GM11168 (cell line): ENCODE measurements around the gene GPR68.
"Not testable (repeated sequence)": the region's sequence is repeated elsewhere in the genome, so short reads cannot be mapped to it uniquely, and the experiment has no call there.

Source experiments
- in situ Hi-C: fragments of 300-500 bp; cut with MboI; formaldehyde crosslinking; loops from one replicate; pipeline ENCODE4 v1.12.0; 2022; ENCODE audit warnings: low sequenced_read_pairs; ENCODE audit not compliant: unreplicated experiment

The GPR68 gene

GRCh38 chr14:91255026-91255695 lies 10.7 kb upstream of the GPR68 start:
- in situ Hi-C loops = no loop called here

GRCh38 chr14:91254461-91254860 lies 10.0 kb upstream of the GPR68 start:
- in situ Hi-C loops = no loop called here

DNA sequence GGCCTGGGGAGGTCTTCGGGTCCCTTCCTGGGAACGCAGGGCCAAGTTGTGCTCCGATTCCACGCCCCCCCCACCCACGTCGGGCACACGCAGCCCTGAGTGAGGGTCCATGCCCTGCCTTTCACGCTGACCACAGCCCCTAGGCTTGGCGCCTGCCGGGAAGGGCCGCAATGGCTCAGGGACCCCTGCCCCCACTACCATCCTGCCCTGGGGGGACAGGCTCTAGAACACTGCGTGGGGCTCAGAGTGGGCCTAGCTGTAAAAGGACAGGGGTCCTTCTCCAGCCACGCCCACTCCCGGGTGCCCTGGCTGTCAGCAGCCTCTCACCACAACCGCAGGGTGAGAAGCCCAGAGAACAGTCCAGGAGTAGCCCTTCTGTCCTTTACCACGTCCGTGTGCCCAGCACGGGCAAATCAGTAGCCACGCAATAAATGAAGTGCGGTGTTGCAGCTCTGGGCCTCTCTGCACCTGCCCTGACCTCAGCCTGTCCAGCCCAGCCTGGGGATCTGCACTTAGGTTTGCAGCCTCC lies 9.4 kb upstream of the GPR68 start:
- in situ Hi-C loops = no loop called here

GRCh38 chr14:91252871-91253794 lies 8.6 kb upstream of the GPR68 start:
- in situ Hi-C loops = no loop called here

- in situ Hi-C loops = no loop called here
Measured at GRCh38 chr14:91250912-91251311, 6.4 kb upstream of the GPR68 start.

DNA sequence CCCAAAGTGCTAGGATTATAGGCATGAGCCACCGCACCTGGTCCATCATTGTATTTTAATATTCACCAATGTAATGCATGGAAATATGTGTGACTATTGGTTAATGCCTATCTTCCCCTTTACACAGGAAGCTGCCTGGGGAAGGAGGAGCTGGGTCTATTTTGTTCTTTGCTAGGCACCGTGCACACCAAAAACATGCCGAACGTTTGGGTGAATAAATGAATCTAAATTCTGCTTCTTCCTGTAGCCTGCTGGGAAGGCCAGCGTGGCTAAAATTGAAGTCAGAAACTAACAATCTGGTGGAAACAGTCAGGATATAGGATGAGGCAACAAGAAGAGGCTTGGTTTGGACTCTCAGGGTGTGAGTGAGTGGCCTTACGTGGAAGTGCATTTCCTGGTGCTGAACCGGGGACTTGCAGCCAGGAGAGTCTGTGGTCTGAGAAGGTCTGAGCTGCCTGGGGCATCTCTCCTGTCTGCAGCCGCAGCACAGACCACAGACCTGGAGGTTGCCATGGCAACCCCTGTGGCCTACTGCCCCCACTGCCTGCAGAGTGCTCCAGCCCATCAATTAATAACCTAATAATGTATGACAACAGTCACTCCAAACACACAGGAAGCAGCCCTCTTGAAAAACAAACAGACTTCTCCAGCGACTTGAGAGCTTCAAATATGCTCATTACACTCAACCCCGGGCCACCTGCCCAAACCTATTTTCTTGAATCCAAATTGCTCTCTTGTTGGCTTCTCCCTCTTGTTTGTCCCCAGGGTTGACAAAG lies 5.5 kb upstream of the GPR68 start:
- in situ Hi-C loops = no loop called here

- in situ Hi-C loops = no loop called here
Measured at GRCh38 chr14:91246051-91246852, 1.7 kb upstream of the GPR68 start.

DNA sequence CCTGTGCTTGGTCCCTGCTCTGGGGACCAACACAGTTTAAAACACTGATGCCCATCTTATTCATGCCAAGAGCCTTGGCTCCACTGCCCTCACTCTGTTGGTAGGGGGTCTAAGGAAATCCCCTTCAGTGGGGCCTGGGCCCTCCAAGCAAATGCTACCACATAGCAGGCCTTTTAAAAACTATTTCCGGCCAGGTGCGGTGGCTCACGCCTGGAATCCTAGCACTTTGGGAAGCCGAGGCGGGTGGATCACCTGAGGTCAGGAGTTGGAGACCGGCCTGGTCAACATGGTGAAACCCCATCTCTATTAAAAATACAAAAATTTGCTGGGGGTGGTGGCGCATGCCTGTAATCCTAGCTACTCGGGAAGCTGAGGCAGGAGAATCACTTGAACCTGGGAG lies 1.1 kb upstream of the GPR68 start:
- in situ Hi-C loops = not testable (repeated sequence)

DNA sequence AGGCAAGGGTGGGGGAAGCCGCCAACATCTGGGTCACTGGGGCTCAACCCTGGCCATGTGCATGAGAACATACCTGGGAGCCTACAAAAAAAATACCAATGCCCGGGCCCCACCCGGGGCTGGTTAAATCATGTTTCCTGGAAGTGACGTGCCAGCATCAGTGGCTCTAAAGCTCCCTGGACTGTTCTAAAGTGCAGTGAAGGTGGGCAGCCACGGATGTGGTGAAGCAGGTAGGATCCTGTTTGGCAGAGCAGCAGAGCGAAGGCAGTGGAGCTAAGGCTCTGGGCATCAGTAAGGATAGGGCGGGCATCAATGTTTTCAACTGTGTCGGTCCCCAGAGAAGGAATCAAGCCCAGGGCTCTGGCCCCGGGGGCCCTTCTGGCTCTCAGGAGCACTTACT lies 525 bp upstream of the GPR68 start:
- in situ Hi-C loops = no loop called here

GRCh38 chr14:91243074-91243471 lies 1.4 kb downstream of the GPR68 start:
- in situ Hi-C loops = no loop called here

DNA sequence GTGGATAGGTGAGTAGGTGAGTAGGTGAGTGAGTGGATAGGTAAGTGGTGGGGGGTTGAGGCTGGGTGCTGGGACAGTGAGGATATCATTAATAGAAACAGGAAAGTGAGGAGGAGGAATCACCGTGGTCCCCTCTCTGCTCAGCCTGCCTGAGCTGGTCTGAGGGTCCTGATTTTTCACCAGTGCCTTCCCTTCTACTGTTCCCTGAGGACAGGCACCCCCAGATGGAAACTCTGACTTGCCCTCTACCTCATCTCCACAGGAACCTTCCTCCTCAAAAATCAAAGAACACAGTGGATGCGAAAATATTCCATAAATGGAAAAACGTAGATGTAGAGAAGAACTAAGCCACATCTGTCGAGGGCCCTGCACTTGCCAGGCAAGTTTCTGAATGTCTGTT lies 1.9 kb downstream of the GPR68 start:
- in situ Hi-C loops = no loop called here

DNA sequence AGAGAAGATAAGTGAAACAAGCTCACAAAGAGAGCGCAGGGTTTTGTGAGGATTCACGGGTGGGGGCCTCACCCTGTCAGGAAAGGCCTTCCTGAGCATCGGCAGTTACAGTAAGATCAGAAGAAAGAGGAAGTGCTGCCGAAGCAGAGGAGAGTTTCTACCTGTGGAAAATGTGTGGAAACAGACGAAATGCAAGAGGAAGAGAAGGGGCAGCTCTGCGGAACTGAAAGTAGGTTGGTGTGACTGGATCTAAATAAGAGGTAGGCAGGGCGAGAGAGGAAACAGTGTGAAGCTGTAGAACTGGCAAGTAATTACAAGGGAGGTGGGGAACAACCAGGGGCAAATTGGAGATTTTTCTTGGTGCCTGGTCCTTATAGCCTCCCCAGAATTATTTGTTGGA lies 2.6 kb downstream of the GPR68 start:
- in situ Hi-C loops = no loop called here

GRCh38 chr14:91238661-91239060 lies 5.8 kb downstream of the GPR68 start:
- in situ Hi-C loops = no loop called here

- in situ Hi-C loops = no loop called here
Measured at GRCh38 chr14:91238085-91238484, 6.4 kb downstream of the GPR68 start.

DNA sequence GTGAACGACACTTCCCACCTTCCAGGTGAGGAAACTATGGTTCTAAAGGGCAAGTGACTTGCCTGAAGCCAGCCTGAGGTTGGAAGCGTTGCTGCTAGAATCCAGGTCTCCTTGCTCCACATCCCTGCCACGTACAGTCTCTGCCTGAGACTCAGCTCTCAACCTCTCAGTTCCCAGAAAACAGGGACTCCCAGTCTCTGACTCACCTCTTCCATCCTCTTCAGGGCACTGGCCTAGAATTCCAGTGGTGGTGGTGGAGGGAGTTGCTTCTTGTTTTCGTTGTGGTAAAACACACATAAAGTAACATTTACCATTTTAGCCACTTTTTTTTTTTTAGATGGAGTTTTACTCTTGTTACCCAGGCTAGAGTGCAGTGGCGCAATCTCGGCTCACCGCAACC lies 7.3 kb downstream of the GPR68 start:
- in situ Hi-C loops = no loop called here

DNA sequence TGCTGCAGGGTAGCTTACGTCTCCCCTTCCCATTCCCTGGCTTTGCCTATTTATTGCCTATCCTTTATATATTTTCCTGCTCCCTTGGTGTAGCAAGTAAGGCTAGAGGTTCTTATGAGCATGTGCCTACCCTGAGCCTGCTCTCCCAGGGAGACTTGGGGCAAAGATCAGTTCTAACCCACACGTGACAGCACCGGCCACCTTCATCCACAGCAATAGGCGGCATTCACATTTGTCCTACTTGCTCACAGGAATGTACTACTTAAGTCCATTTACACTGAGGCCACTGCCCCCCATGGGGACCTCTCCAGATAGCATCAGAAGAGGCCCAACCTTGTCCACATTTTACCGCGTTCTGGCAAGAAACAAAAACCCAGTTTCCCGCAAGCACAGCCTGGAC lies 8.7 kb downstream of the GPR68 start:
- in situ Hi-C loops = no loop called here

GRCh38 chr14:91234791-91235114 lies 9.8 kb downstream of the GPR68 start:
- in situ Hi-C loops = no loop called here

GRCh38 chr14:91233936-91234790 lies 10.3 kb downstream of the GPR68 start:
- in situ Hi-C loops = no loop called here

DNA sequence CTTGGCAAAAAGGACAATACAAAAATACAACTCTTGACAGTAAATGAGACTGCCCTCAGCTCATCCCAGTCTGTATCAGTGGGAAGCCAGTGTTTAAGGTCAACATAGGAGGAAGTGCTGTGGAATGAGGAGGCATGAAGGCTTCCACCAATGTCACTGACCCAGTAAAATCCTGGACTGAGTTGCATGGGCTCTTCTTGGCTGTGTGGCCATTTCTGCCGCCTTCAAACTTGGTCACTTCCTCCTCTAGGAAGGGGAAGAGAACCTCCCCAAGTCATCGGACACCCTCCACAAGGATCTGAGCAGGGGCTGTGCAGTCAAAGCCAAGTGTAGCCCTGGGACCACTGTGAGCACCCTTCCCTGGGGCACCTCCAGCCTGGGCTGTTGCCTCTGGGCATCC lies 11.9 kb downstream of the GPR68 start:
- in situ Hi-C loops = no loop called here
